Hindlimb muscle (tissue), 1 donor: ENCODE measurements around the gene SPACA6. TPM values are rescaled to one million over a fixed set of nuclear protein-coding genes. Genes with fewer than 3 reads are reported as not detected.
"Not testable (repeated sequence)": the region's sequence is repeated elsewhere in the genome, so short reads cannot be mapped to it uniquely, and the experiment has no call there.

Source experiments
- DNase-seq: peaks from one replicate; pipeline ENCODE4 v3.0.0-alpha.2; 2013
- polyA plus RNA-seq: library from polyadenylated mRNA; unstranded; fragments of 120-200 nt; gene quantifications from one replicate; pipeline ENCODE4 v1.2.1, GENCODE V29; 2013; ENCODE audit not compliant: insufficient read length

SPACA6 gene
- polyA plus RNA-seq: 9.1 TPM

- no peak for DNase-seq
Observed at GRCh38 chr19:51693260-51693659, at the start of gene SPACA6. TSS of gene SPACA6 (plus strand) at chr19:51693330. CDS start at chr19:51693527, 197 bp downstream.

- DNase-seq: no peak
Observed at GRCh38 chr19:51644636-51645271, 48.4 kb upstream of the SPACA6 start.

- not testable (repeated sequence) for DNase-seq
Observed at GRCh38 chr19:51646730-51647129, 46.4 kb upstream of the SPACA6 start, which contains the start of gene SIGLEC14. TSS of gene SIGLEC14 (minus strand) at chr19:51646825. CDS start at chr19:51646759, 66 bp downstream.

GRCh38 chr19:51647318-51647717, 45.8 kb upstream of the SPACA6 start:
- DNase-seq: no peak

- DNase-seq: no peak
Observed at GRCh38 chr19:51651216-51651846, 41.8 kb upstream of the SPACA6 start.

GRCh38 chr19:51652266-51652665, 40.9 kb upstream of the SPACA6 start:
- DNase-seq: no peak

- no peak for DNase-seq
Observed at GRCh38 chr19:51653162-51653561, 40.0 kb upstream of the SPACA6 start.

- DNase-seq: no peak
Observed at GRCh38 chr19:51654783-51655182, 38.3 kb upstream of the SPACA6 start.

- DNase-seq: peak; percentile 65
Observed at GRCh38 chr19:51660975-51661600, 32.0 kb upstream of the SPACA6 start.

- no peak for DNase-seq
Observed at GRCh38 chr19:51663650-51664049, 29.5 kb upstream of the SPACA6 start.

- DNase-seq: no peak
Observed at GRCh38 chr19:51664131-51664530, 29.0 kb upstream of the SPACA6 start.

- DNase-seq: no peak
Observed at GRCh38 chr19:51664997-51665396, 28.1 kb upstream of the SPACA6 start.

GRCh38 chr19:51668216-51668615, 24.9 kb upstream of the SPACA6 start:
- no peak for DNase-seq

GRCh38 chr19:51675911-51676565, 17.1 kb upstream of the SPACA6 start:
- not testable (repeated sequence) for DNase-seq

- DNase-seq: no peak
Observed at GRCh38 chr19:51676566-51677083, 16.5 kb upstream of the SPACA6 start.

- DNase-seq: no peak
Observed at GRCh38 chr19:51680474-51680873, 12.7 kb upstream of the SPACA6 start.

- no peak for DNase-seq
Observed at GRCh38 chr19:51681286-51681941, 11.7 kb upstream of the SPACA6 start.

GRCh38 chr19:51686171-51686570, 7.0 kb upstream of the SPACA6 start:
- no peak for DNase-seq

GRCh38 chr19:51687791-51688670, 5.1 kb upstream of the SPACA6 start:
- DNase-seq: peak; percentile 64

GRCh38 chr19:51688671-51689571, 4.2 kb upstream of the SPACA6 start:
- peak; percentile 96 for DNase-seq
